Ishikawa (cell line): ENCODE measurements around the gene CLTA.

Experiments
- CEBPB ChIP-seq: IDR thresholded peaks from 2 replicates; pipeline ENCODE4 v1.6.1; 2012
- MAX ChIP-seq: IDR thresholded peaks from 2 replicates; pipeline ENCODE4 v1.6.1; 2012
- TAF1 ChIP-seq: IDR thresholded peaks from 2 replicates; pipeline ENCODE4 v1.6.1; 2012; ENCODE audit warnings: low read depth, mild to moderate bottlenecking
- YY1 ChIP-seq: IDR thresholded peaks from 2 replicates; pipeline ENCODE4 v1.6.1; 2012; ENCODE audit warnings: low read depth
- ZBTB7A ChIP-seq: IDR thresholded peaks from 2 replicates; pipeline ENCODE4 v1.6.1; 2012; ENCODE audit warnings: low read depth

GRCh38 chr9:36169166-36169565 is 21.6 kb upstream of the CLTA start, which contains the start of gene CCIN:
- TF ChIP-seq CEBPB = no peak
- TF ChIP-seq MAX = no peak
- TF ChIP-seq YY1 = no peak
- TF ChIP-seq TAF1 = no peak
- no peak for TF ChIP-seq ZBTB7A
